GM12865 (cell line): ENCODE measurements around the gene SELENOH.

Experiments
- DNase-seq: peaks from one replicate; pipeline ENCODE4 v3.0.0; 2010; ENCODE audit warnings: low read depth
- H3K4me3 ChIP-seq: 2 replicates; pipeline ENCODE4 v1.5.1; 2011; ENCODE audit warnings: mild to moderate bottlenecking, low read depth, low read length, control low read depth
- TF ChIP-seq, protein P1 (sequence below): IDR thresholded peaks from 2 replicates; pipeline ENCODE4 v1.5.1; 2011; ENCODE audit warnings: low read length, control low read depth, low read depth, inconsistent platforms; ENCODE audit not compliant: insufficient read depth; ENCODE audit errors: missing control alignments

Gene SELENOH

DNA sequence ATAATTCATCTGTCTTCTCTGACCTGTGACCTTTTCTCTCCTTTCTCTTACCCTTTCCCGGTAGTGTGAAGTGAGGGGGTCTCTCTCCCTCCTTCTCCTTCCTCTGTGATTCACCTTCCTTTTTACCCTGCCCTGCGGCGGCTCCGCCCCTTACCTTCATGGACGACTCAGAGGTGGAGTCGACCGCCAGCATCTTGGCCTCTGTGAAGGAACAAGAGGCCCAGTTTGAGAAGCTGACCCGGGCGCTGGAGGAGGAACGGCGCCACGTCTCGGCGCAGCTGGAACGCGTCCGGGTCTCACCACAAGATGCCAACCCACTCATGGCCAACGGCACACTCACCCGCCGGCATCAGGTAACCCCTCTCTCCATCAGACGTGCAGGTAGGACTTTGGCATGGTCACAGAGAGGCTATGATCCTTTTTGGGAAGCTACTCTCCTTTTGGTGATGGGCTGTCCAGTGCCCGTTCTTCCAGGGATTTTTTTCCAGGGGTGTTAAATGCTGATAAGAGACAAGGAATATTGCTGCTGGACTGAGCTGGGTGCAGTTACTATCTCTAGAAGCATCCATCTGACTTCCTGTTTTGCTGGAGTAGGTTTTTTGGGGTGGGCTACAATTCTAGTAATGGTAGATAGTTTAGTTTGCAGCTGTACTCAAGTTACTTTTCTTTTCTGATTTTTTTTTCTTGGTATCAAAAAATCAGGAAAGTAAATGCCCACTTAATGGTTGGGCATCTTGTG lies 50.2 kb downstream of the SELENOH start:
- no peak for DNase-seq
- TF ChIP-seq, protein P1, sequence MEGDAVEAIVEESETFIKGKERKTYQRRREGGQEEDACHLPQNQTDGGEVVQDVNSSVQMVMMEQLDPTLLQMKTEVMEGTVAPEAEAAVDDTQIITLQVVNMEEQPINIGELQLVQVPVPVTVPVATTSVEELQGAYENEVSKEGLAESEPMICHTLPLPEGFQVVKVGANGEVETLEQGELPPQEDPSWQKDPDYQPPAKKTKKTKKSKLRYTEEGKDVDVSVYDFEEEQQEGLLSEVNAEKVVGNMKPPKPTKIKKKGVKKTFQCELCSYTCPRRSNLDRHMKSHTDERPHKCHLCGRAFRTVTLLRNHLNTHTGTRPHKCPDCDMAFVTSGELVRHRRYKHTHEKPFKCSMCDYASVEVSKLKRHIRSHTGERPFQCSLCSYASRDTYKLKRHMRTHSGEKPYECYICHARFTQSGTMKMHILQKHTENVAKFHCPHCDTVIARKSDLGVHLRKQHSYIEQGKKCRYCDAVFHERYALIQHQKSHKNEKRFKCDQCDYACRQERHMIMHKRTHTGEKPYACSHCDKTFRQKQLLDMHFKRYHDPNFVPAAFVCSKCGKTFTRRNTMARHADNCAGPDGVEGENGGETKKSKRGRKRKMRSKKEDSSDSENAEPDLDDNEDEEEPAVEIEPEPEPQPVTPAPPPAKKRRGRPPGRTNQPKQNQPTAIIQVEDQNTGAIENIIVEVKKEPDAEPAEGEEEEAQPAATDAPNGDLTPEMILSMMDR: no peak
- no peak overlapping the region; the same call in 1 of the 2 replicates for H3K4me3 ChIP-seq

DNA sequence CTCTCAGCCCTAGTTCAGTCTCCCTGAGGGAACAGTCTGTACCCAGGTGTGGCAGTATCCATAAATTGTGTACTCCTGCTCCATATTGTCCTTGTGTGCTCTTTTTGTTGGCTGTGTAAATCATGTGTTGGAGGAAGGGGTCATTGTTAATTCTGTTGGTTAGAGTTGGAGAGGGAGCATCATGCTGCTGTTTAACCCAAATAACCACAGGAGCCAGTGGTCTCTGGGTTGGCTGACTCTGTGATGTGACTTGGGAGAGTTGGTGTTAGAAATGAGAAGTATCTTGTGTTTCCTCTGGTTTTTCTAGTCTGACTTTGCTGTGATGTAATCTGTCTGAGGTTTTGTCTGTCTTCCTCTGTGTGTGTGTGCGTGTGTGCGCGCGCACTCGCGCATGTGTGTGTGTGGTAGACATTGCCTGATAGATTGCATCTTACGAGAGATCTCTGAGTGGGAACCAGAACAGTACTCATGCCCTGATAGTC lies 50.8 kb downstream of the SELENOH start:
- DNase-seq: peak; percentile 88
- TF ChIP-seq, protein P1: no peak
- H3K4me3 ChIP-seq: no peak overlapping the region; the same call in 1 of the 2 replicates

DNA sequence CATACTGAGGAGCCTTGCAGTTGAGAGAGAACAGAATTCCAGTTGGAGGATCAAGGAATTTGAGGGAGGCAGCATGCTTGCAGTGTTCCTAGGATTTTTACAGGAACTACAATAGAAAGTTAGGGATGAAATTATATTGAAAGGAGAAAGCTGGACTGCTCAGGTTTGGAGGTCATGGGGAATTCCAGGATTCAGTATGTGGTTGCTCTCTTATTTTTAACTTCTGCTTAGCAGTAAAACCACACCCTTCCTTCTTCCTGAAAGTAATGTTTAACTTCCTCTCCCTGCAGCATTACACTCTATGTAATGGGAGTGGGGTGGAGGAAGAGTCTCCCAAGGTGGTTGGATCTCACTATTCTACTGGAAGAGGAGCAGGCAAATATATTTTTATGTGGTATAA lies 51.6 kb downstream of the SELENOH start:
- no peak overlapping the region for H3K4me3 ChIP-seq
- TF ChIP-seq, protein P1: no peak
- DNase-seq: no peak
